OCI-LY7 (cell line): Measurements from ENCODE around the gene DIPK1A.

Experiments used
- EZH2phosphoT487 ChIP-seq: fragments of 200-600 bp; sonication (generic); IDR thresholded peaks from 2 replicates; pipeline ENCODE4 v1.6.1; 2018; ENCODE audit warnings: low read depth, borderline replicate concordance, mild to moderate bottlenecking, mixed run types, antibody characterized with exemption, low read length, moderate library complexity, mixed read lengths
- TF ChIP-seq, protein P1 (sequence below): fragments of 200-600 bp; sonication (generic); conservative IDR thresholded peaks from 2 replicates; pipeline ENCODE4 v1.5.1; 2014; ENCODE audit warnings: mild to moderate bottlenecking, antibody characterized with exemption, low read length, moderate library complexity, mixed read lengths

DNA sequence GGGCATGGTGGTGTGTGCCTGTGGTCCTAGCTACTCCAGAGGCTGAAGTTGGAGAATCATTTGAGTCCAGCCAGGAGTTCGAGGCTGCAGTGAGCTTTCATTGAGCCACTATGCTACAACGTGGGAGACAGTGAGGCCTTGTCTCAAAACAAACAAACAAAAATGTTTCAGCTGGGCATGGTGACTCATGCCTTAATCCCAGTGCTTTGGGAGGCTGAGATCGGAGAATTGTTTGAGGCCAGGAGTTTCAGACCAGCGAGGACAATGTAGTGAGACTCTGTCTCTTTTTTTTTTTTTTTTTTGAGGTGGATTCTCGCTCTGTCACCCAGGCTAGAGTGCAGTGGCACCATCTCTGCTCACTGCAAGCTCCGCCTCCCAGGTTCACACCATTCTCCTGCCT, 134.5 kb downstream of the DIPK1A start:
- TF ChIP-seq, protein P1, sequence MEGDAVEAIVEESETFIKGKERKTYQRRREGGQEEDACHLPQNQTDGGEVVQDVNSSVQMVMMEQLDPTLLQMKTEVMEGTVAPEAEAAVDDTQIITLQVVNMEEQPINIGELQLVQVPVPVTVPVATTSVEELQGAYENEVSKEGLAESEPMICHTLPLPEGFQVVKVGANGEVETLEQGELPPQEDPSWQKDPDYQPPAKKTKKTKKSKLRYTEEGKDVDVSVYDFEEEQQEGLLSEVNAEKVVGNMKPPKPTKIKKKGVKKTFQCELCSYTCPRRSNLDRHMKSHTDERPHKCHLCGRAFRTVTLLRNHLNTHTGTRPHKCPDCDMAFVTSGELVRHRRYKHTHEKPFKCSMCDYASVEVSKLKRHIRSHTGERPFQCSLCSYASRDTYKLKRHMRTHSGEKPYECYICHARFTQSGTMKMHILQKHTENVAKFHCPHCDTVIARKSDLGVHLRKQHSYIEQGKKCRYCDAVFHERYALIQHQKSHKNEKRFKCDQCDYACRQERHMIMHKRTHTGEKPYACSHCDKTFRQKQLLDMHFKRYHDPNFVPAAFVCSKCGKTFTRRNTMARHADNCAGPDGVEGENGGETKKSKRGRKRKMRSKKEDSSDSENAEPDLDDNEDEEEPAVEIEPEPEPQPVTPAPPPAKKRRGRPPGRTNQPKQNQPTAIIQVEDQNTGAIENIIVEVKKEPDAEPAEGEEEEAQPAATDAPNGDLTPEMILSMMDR = no peak
- TF ChIP-seq EZH2phosphoT487 = no peak
